SK-N-SH (cell line): ENCODE measurements around the gene HABP4.

Source experiments
- EZH2phosphoT487 ChIP-seq: fragments of 200-600 bp; sonication (generic); IDR thresholded peaks from 2 replicates; pipeline ENCODE4 v1.6.1; 2017; ENCODE audit warnings: low read depth, mixed run types, mild to moderate bottlenecking, antibody characterized with exemption, moderate library complexity, borderline replicate concordance
- FOXJ3 ChIP-seq: sonication (generic); formaldehyde crosslinking; IDR thresholded peaks from 2 replicates; pipeline ENCODE4 v1.5.1; 2020; ENCODE audit warnings: mild to moderate bottlenecking, missing genetic modification reagents
- NRF1 ChIP-seq: IDR thresholded peaks from 2 replicates; pipeline ENCODE4 v1.6.1; 2012; ENCODE audit warnings: low read depth, mild to moderate bottlenecking, low read length
- RAD21 ChIP-seq: IDR thresholded peaks from 2 replicates; pipeline ENCODE4 v1.6.1; 2012; ENCODE audit warnings: mild to moderate bottlenecking, low read length
- YY1 ChIP-seq: IDR thresholded peaks from 2 replicates; pipeline ENCODE4 v1.4.0; 2012; ENCODE audit warnings: low read depth, mild to moderate bottlenecking

DNA sequence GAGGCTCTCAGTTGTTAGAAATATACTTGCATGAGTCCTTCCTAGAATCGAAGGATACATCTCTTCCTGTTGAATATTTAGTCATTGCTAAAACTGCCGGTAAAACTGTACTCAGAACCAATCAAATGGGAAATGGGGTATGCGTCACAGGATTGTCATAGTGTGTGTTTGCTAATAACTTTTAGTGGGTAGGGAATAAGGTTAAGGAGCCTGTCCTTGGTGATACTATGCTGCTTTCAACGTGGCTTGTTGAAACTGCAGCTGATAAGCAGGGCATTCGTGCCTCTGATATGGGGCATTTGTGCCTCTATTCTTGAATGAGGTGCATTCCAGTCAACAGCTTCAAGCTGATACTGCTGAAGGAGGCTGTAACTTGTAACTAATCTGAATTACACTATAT lies 26.6 kb downstream of the HABP4 start:
- no peak for TF ChIP-seq YY1
- no peak for TF ChIP-seq FOXJ3 (CRISPR knock-in tag)
- no peak for TF ChIP-seq RAD21
- TF ChIP-seq EZH2phosphoT487 = no peak
- TF ChIP-seq NRF1 = no peak
